ENCODE data around the gene BMPR1B.

BMPR1B gene

GRCh38 chr4:94941706-94942105 lies 184.0 kb downstream of the BMPR1B start:
- no peak for FAIRE-seq
- DNase-seq (ENCODE audit: insufficient read length, low spot score), result no peak

- FAIRE-seq (no peak), DNase-seq (ENCODE audit: insufficient read length, low spot score) (no peak)
These were observed 187.0 kb downstream of the BMPR1B start for GRCh38 chr4:94944726-94945125.

GRCh38 chr4:94947681-94948108 lies 189.9 kb downstream of the BMPR1B start:
- FAIRE-seq (no peak), DNase-seq (ENCODE audit: insufficient read length, low spot score) (no peak)

GRCh38 chr4:94954251-94954650 lies 196.5 kb downstream of the BMPR1B start:
- FAIRE-seq (no peak), DNase-seq (ENCODE audit: insufficient read length, low spot score) (no peak)

GRCh38 chr4:94957030-94957429 lies 199.3 kb downstream of the BMPR1B start:
- DNase-seq (ENCODE audit: insufficient read length, low spot score), result no peak
- no peak for FAIRE-seq

GRCh38 chr4:94959307-94959706 lies 201.6 kb downstream of the BMPR1B start:
- FAIRE-seq (no peak), DNase-seq (ENCODE audit: insufficient read length, low spot score) (no peak)

GRCh38 chr4:94960708-94961107 lies 203.0 kb downstream of the BMPR1B start:
- FAIRE-seq, result no peak

GRCh38 chr4:94961420-94961819 lies 203.7 kb downstream of the BMPR1B start:
- no peak for DNase-seq (ENCODE audit: insufficient read length, low spot score)
- no peak for FAIRE-seq

More at GRCh38 chr4:94960708-94961107, 203.0 kb downstream of the BMPR1B start:
- no peak for DNase-seq (ENCODE audit: insufficient read length, low spot score)

GRCh38 chr4:94962484-94962883 lies 204.7 kb downstream of the BMPR1B start:
- DNase-seq (ENCODE audit: insufficient read length, low spot score), result no peak
- FAIRE-seq, result no peak

GRCh38 chr4:94965852-94966251 lies 208.1 kb downstream of the BMPR1B start:
- no peak for DNase-seq (ENCODE audit: insufficient read length, low spot score)
- no peak for FAIRE-seq

- FAIRE-seq (no peak), DNase-seq (ENCODE audit: insufficient read length, low spot score) (no peak)
These were observed 210.7 kb downstream of the BMPR1B start for GRCh38 chr4:94968493-94968892.

- no peak for DNase-seq (ENCODE audit: insufficient read length, low spot score)
- FAIRE-seq, result no peak
These were observed 212.9 kb downstream of the BMPR1B start for GRCh38 chr4:94970650-94971049.

GRCh38 chr4:94974773-94975172 lies 217.0 kb downstream of the BMPR1B start:
- no peak for FAIRE-seq
- DNase-seq (ENCODE audit: insufficient read length, low spot score), result no peak

GRCh38 chr4:94976371-94977011 lies 218.7 kb downstream of the BMPR1B start:
- DNase-seq (ENCODE audit: insufficient read length, low spot score) (no peak), FAIRE-seq (no peak)

GRCh38 chr4:94978904-94979303 lies 221.1 kb downstream of the BMPR1B start:
- DNase-seq (ENCODE audit: insufficient read length, low spot score), result no peak
- no peak for FAIRE-seq

- no peak for FAIRE-seq
- DNase-seq (ENCODE audit: insufficient read length, low spot score), result no peak
These were observed 221.9 kb downstream of the BMPR1B start for GRCh38 chr4:94979621-94980020.

- DNase-seq (ENCODE audit: insufficient read length, low spot score), result no peak
- FAIRE-seq, result no peak
These were observed 238.1 kb downstream of the BMPR1B start for GRCh38 chr4:94995684-94996394.

- FAIRE-seq (no peak), DNase-seq (ENCODE audit: insufficient read length, low spot score) (no peak)
These were observed 242.4 kb downstream of the BMPR1B start for GRCh38 chr4:95000076-95000648.

- DNase-seq (ENCODE audit: insufficient read length, low spot score), result no peak
- FAIRE-seq, result no peak
These were observed 247.2 kb downstream of the BMPR1B start for GRCh38 chr4:95004912-95005311.

GRCh38 chr4:95007998-95008397 lies 250.2 kb downstream of the BMPR1B start:
- FAIRE-seq, result no peak

GRCh38 chr4:95013236-95013635 lies 255.5 kb downstream of the BMPR1B start:
- no peak for FAIRE-seq

More at GRCh38 chr4:95007998-95008397, 250.2 kb downstream of the BMPR1B start:
- DNase-seq (ENCODE audit: insufficient read length, low spot score), result no peak

GRCh38 chr4:95014068-95014467 lies 256.3 kb downstream of the BMPR1B start:
- FAIRE-seq (no peak), DNase-seq (ENCODE audit: insufficient read length, low spot score) (no peak)

More at GRCh38 chr4:95013236-95013635, 255.5 kb downstream of the BMPR1B start:
- DNase-seq (ENCODE audit: insufficient read length, low spot score), result no peak
